ENCODE measurements around the gene PAIP1.
"Not testable (repeated sequence)": the region's sequence is repeated elsewhere in the genome, so short reads cannot be mapped to it uniquely, and the experiment has no call there.

DNA sequence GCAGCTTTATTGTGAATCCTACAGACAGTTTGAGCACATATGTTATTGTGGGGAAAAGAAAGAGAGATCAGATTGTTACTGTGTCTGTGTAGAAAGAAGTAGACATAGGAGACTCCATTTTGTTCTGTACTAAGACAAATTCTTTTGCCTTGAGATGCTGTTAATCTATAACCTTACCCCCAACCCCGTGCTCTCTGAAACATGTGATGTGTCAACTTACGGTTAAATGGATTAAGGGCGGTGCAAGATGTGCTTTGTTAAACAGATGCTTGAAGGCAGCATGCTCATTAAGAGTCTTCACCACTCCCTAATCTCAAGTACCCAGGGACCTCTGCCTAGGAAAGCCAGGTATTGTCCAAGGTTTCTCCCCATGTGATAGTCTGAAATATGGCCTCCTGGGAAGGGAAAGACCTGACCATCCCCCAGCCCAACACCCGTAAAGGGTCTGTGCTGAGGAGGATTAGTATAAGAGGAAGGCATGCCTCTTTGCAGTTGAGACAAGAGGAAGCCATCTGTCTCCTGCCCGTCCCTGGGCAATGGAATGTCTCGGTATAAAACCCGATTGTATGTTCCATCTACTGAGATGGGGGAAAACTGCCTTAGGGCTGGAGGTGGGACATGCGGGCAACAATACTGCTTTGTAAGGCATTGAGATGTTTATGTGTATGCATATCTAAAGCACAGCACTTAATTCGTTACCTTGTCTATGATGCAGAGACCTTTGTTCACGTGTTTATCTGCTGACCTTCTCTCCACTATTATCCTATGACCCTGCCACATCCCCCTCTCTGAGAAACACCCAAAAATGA lies 23.7 kb upstream of the PAIP1 start:
- TF ChIP-seq, protein P1, sequence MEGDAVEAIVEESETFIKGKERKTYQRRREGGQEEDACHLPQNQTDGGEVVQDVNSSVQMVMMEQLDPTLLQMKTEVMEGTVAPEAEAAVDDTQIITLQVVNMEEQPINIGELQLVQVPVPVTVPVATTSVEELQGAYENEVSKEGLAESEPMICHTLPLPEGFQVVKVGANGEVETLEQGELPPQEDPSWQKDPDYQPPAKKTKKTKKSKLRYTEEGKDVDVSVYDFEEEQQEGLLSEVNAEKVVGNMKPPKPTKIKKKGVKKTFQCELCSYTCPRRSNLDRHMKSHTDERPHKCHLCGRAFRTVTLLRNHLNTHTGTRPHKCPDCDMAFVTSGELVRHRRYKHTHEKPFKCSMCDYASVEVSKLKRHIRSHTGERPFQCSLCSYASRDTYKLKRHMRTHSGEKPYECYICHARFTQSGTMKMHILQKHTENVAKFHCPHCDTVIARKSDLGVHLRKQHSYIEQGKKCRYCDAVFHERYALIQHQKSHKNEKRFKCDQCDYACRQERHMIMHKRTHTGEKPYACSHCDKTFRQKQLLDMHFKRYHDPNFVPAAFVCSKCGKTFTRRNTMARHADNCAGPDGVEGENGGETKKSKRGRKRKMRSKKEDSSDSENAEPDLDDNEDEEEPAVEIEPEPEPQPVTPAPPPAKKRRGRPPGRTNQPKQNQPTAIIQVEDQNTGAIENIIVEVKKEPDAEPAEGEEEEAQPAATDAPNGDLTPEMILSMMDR (IDR thresholded peaks at IDR 0.05), result not testable (repeated sequence)
- not testable (repeated sequence) for TF ChIP-seq EP300 (IDR thresholded peaks at IDR 0.05)

All from suprapubic skin (tissue), 3 donors.